ENCODE measurements around the gene KMT2C. TPM values are rescaled to one million over a fixed set of nuclear protein-coding genes. Genes with fewer than 3 reads are reported as not detected.

Gene KMT2C
- total RNA-seq, 1 experiment from 2014 or later: 45.4 TPM

DNA sequence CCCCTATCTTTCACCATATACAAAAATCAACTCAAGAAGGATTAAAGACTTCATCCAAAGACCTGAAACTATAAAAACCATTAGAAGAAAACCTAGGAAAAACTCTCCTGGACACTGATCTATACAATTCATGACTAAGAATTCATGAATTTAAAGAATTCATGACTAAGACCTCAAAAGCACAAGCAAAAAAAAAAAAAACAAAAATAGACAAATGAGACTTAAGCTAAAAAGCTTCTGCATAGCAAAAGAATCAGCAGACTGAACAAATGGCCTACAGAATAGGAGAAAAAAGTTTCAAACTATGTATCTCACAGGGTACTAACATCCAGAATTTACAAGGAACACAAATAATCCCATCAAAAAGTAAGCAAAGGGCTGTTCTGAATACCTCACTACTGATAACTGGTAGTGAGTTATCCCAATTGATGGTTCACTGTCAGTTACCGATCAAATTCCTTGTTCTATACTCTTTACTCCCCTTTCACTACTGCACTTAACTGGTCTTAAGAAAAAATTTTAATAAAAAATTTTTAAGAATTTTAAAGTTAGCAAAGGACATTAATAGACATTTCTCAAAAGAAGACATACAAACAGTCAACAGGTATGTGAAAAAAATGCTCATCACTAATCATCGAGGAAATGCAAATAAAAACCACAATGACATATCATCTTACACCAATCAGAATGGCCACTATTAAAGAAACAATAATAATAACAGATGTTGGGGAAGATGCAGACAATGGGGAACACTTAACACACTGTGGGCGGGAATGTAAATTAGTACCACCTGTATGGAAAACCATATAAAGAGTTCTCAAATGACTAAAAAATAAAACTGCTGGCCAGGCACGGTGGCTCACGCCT is 33.2 kb downstream of the KMT2C start:
- Mint-ChIP-seq H3K9me3 (peaks cover 21% of the 10 kb centered on the region), H3K27ac (no peak overlapping the region), H3K4me1 (peaks cover 20% of the 10 kb centered on the region), H3K4me3 (no peak overlapping the region), H3K36me3 (no peaks in the 10 kb centered on the region), H3K27me3 (ENCODE audit: low read depth) (peaks cover 10% of the 10 kb centered on the region)
- no peak for ATAC-seq
- POLR2A ChIA-PET: interaction anchor here (0.6 kb wide), 1 partner anchor 325 kb away, joined by 8 read pairs; no protein-coding TSS in a partner anchor
- CTCF ChIA-PET: no interaction called here
- DNase-seq (ENCODE audit: low spot score): no peak
- no peak for TF ChIP-seq MXD4 (CRISPR knock-in tag; IDR thresholded peaks at IDR 0.05; ENCODE audit: borderline replicate concordance)
- TF ChIP-seq GRHL2 (CRISPR knock-in tag; IDR thresholded peaks at IDR 0.05; ENCODE audit: insufficient replicate concordance, severe bottlenecking): no peak
- TF ChIP-seq, protein P1, sequence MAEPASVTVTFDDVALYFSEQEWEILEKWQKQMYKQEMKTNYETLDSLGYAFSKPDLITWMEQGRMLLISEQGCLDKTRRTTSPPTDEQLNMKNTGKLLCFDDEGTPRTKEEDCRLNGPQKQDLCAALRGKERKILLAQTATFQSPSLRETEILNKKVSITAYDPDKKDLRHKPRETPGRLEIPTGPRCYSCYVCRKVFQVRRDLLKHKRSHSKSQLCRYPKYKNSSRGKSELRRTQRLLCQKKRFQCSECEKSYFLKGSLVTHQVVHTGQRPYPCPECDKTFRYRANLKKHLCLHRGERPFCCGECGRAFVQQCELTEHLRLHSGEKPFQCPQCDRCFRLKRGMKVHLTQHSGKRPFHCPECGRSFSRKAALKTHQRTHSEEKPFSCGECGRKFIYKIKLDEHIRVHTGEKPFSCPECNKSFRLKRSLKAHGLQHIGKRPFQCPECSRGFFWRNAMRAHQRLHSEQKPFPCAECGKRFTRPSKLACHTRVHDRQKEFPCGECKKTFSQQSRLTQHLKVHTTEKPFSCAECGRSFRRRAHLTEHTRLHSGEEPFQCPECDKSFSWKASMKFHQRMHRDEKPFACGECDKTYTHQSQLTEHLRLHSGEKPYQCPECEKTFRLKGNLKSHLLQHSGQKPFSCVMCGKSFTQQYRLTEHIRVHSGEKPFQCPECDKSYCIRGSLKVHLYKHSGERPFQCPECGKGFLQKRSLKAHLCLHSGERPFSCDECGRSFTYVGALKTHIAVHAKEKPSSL (CRISPR knock-in tag; conservative IDR thresholded peaks at IDR 0.05): no peak
- TF ChIP-seq CREM (CRISPR knock-in tag; IDR thresholded peaks at IDR 0.05): no peak
- TF ChIP-seq, protein P2, sequence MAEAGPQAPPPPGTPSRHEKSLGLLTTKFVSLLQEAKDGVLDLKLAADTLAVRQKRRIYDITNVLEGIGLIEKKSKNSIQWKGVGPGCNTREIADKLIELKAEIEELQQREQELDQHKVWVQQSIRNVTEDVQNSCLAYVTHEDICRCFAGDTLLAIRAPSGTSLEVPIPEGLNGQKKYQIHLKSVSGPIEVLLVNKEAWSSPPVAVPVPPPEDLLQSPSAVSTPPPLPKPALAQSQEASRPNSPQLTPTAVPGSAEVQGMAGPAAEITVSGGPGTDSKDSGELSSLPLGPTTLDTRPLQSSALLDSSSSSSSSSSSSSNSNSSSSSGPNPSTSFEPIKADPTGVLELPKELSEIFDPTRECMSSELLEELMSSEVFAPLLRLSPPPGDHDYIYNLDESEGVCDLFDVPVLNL (CRISPR knock-in tag; IDR thresholded peaks at IDR 0.05; ENCODE audit: borderline replicate concordance, low read depth): no peak
- no peak for TF ChIP-seq ATF1 (CRISPR knock-in tag; IDR thresholded peaks at IDR 0.05)
- TF ChIP-seq KAT7 (CRISPR knock-in tag; IDR thresholded peaks at IDR 0.05; ENCODE audit: borderline replicate concordance): no peak
- TF ChIP-seq ZNF232 (CRISPR knock-in tag; IDR thresholded peaks at IDR 0.05): no peak
- TF ChIP-seq, protein P3, sequence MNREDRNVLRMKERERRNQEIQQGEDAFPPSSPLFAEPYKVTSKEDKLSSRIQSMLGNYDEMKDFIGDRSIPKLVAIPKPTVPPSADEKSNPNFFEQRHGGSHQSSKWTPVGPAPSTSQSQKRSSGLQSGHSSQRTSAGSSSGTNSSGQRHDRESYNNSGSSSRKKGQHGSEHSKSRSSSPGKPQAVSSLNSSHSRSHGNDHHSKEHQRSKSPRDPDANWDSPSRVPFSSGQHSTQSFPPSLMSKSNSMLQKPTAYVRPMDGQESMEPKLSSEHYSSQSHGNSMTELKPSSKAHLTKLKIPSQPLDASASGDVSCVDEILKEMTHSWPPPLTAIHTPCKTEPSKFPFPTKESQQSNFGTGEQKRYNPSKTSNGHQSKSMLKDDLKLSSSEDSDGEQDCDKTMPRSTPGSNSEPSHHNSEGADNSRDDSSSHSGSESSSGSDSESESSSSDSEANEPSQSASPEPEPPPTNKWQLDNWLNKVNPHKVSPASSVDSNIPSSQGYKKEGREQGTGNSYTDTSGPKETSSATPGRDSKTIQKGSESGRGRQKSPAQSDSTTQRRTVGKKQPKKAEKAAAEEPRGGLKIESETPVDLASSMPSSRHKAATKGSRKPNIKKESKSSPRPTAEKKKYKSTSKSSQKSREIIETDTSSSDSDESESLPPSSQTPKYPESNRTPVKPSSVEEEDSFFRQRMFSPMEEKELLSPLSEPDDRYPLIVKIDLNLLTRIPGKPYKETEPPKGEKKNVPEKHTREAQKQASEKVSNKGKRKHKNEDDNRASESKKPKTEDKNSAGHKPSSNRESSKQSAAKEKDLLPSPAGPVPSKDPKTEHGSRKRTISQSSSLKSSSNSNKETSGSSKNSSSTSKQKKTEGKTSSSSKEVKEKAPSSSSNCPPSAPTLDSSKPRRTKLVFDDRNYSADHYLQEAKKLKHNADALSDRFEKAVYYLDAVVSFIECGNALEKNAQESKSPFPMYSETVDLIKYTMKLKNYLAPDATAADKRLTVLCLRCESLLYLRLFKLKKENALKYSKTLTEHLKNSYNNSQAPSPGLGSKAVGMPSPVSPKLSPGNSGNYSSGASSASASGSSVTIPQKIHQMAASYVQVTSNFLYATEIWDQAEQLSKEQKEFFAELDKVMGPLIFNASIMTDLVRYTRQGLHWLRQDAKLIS (CRISPR knock-in tag; IDR thresholded peaks at IDR 0.05; ENCODE audit: borderline replicate concordance): no peak
- TF ChIP-seq, protein P4, sequence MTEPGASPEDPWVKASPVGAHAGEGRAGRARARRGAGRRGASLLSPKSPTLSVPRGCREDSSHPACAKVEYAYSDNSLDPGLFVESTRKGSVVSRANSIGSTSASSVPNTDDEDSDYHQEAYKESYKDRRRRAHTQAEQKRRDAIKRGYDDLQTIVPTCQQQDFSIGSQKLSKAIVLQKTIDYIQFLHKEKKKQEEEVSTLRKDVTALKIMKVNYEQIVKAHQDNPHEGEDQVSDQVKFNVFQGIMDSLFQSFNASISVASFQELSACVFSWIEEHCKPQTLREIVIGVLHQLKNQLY (CRISPR knock-in tag; IDR thresholded peaks at IDR 0.05): no peak
- TF ChIP-seq, protein P5, sequence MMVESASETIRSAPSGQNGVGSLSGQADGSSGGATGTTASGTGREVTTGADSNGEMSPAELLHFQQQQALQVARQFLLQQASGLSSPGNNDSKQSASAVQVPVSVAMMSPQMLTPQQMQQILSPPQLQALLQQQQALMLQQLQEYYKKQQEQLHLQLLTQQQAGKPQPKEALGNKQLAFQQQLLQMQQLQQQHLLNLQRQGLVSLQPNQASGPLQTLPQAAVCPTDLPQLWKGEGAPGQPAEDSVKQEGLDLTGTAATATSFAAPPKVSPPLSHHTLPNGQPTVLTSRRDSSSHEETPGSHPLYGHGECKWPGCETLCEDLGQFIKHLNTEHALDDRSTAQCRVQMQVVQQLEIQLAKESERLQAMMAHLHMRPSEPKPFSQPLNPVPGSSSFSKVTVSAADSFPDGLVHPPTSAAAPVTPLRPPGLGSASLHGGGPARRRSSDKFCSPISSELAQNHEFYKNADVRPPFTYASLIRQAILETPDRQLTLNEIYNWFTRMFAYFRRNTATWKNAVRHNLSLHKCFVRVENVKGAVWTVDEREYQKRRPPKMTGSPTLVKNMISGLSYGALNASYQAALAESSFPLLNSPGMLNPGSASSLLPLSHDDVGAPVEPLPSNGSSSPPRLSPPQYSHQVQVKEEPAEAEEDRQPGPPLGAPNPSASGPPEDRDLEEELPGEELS (CRISPR knock-in tag; IDR thresholded peaks at IDR 0.05): no peak
- TF ChIP-seq OVOL2 (CRISPR knock-in tag; IDR thresholded peaks at IDR 0.05; ENCODE audit: borderline replicate concordance): no peak
- TF ChIP-seq, protein P6, sequence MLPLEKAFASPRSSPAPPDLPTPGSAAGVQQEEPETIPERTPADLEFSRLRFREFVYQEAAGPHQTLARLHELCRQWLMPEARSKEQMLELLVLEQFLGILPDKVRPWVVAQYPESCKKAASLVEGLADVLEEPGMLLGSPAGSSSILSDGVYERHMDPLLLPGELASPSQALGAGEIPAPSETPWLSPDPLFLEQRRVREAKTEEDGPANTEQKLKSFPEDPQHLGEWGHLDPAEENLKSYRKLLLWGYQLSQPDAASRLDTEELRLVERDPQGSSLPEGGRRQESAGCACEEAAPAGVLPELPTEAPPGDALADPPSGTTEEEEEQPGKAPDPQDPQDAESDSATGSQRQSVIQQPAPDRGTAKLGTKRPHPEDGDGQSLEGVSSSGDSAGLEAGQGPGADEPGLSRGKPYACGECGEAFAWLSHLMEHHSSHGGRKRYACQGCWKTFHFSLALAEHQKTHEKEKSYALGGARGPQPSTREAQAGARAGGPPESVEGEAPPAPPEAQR (CRISPR knock-in tag; IDR thresholded peaks at IDR 0.05): no peak
- no peak for TF ChIP-seq ZNF121 (CRISPR knock-in tag; IDR thresholded peaks at IDR 0.05)
- TF ChIP-seq MYBL2 (CRISPR knock-in tag; IDR thresholded peaks at IDR 0.05): no peak
- TF ChIP-seq, protein P7, sequence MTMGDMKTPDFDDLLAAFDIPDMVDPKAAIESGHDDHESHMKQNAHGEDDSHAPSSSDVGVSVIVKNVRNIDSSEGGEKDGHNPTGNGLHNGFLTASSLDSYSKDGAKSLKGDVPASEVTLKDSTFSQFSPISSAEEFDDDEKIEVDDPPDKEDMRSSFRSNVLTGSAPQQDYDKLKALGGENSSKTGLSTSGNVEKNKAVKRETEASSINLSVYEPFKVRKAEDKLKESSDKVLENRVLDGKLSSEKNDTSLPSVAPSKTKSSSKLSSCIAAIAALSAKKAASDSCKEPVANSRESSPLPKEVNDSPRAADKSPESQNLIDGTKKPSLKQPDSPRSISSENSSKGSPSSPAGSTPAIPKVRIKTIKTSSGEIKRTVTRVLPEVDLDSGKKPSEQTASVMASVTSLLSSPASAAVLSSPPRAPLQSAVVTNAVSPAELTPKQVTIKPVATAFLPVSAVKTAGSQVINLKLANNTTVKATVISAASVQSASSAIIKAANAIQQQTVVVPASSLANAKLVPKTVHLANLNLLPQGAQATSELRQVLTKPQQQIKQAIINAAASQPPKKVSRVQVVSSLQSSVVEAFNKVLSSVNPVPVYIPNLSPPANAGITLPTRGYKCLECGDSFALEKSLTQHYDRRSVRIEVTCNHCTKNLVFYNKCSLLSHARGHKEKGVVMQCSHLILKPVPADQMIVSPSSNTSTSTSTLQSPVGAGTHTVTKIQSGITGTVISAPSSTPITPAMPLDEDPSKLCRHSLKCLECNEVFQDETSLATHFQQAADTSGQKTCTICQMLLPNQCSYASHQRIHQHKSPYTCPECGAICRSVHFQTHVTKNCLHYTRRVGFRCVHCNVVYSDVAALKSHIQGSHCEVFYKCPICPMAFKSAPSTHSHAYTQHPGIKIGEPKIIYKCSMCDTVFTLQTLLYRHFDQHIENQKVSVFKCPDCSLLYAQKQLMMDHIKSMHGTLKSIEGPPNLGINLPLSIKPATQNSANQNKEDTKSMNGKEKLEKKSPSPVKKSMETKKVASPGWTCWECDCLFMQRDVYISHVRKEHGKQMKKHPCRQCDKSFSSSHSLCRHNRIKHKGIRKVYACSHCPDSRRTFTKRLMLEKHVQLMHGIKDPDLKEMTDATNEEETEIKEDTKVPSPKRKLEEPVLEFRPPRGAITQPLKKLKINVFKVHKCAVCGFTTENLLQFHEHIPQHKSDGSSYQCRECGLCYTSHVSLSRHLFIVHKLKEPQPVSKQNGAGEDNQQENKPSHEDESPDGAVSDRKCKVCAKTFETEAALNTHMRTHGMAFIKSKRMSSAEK (CRISPR knock-in tag; IDR thresholded peaks at IDR 0.05; ENCODE audit: borderline replicate concordance): no peak
- TF ChIP-seq, protein P8, sequence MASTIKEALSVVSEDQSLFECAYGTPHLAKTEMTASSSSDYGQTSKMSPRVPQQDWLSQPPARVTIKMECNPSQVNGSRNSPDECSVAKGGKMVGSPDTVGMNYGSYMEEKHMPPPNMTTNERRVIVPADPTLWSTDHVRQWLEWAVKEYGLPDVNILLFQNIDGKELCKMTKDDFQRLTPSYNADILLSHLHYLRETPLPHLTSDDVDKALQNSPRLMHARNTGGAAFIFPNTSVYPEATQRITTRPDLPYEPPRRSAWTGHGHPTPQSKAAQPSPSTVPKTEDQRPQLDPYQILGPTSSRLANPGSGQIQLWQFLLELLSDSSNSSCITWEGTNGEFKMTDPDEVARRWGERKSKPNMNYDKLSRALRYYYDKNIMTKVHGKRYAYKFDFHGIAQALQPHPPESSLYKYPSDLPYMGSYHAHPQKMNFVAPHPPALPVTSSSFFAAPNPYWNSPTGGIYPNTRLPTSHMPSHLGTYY (CRISPR knock-in tag; IDR thresholded peaks at IDR 0.05): no peak
- TF ChIP-seq SMAD3 (CRISPR knock-in tag; IDR thresholded peaks at IDR 0.05; ENCODE audit: borderline replicate concordance): no peak
